Activated CD4-positive, alpha-beta T cell treated with anti-CD3 and anti-CD28 coated beads, Interleukin-2, amount 10 ng/mL, durations not matched to agents 7 days and 5 days (primary cell): ENCODE data around the gene SRD5A3. TPM values are rescaled to one million over a fixed set of nuclear protein-coding genes. Genes with fewer than 3 reads are reported as not detected.
A peak's percentile ranks its signal among the peaks of the same experiment; 100 is the strongest.
"Not testable (repeated sequence)": the region's sequence is repeated elsewhere in the genome, so short reads cannot be mapped to it uniquely, and the experiment has no call there.

Experiments used
- CTCF ChIA-PET: fragments of 350-600 bp; sonication (Branson Sonifier 250); formaldehyde crosslinking; loops from one replicate; lab custom pipeline; 2021; ENCODE audit warnings: antibody characterized with exemption; lab: Charles Lee
- POLR2A ChIA-PET: fragments of 350-600 bp; sonication (Branson Sonifier 250); formaldehyde crosslinking; loops from one replicate; lab custom pipeline; 2021; ENCODE audit warnings: antibody characterized with exemption; lab: Charles Lee
- DNase-seq: peaks from one replicate; pipeline ENCODE4 v3.0.0-alpha.2; 2020
- H3K27ac Mint-ChIP-seq: one replicate; pipeline ENCODE4 v1.8.0; 2021; ENCODE audit warnings: mild to moderate bottlenecking, moderate library complexity, mixed read lengths
- H3K27me3 Mint-ChIP-seq: one replicate; pipeline ENCODE4 v1.8.0; 2021; ENCODE audit warnings: mixed read lengths
- H3K36me3 Mint-ChIP-seq: one replicate; pipeline ENCODE4 v1.8.0; 2021; ENCODE audit warnings: low read depth, mixed read lengths
- H3K4me1 Mint-ChIP-seq: one replicate; pipeline ENCODE4 v1.8.0; 2021; ENCODE audit warnings: mixed read lengths
- H3K4me3 Mint-ChIP-seq: one replicate; pipeline ENCODE4 v1.8.0; 2021; ENCODE audit warnings: mild to moderate bottlenecking, moderate library complexity, mixed read lengths
- H3K9me3 Mint-ChIP-seq: one replicate; pipeline ENCODE4 v1.8.0; 2021; ENCODE audit warnings: mixed read lengths
- total RNA-seq, 2 experiments: library from RNA; stranded (reverse); gene quantifications; one replicate each; pipeline ENCODE4 v1.2.3, GENCODE V29; 2021

SRD5A3 gene
- total RNA-seq, 2 experiments from 2014 or later: 8.3 to 10.3 TPM

- CTCF ChIA-PET: interaction anchor here (0.6 kb wide), 1 partner anchor 69 kb away, joined by 3 read pairs; the partner anchor contains the start of gene TMEM165
- no peaks in the 10 kb centered on the region for H3K9me3 Mint-ChIP-seq
- POLR2A ChIA-PET: interaction anchor here (0.6 kb wide), 1 partner anchor 291 kb away, joined by 4 read pairs; no protein-coding TSS in a partner anchor
Measured at GRCh38 chr4:55326629-55327028, 19.4 kb upstream of the SRD5A3 start.

GRCh38 chr4:55329012-55329411, 17.0 kb upstream of the SRD5A3 start:
- DNase-seq: no peak
- Mint-ChIP-seq H3K9me3 (no peaks in the 10 kb centered on the region), H3K4me1 (peaks cover 2% of the 10 kb centered on the region), H3K36me3 (no peaks in the 10 kb centered on the region), H3K27me3 (peaks cover 3% of the 10 kb centered on the region), H3K4me3 (no peak overlapping the region), H3K27ac (no peak overlapping the region)
- CTCF ChIA-PET: interaction anchor here (0.6 kb wide), 1 partner anchor 1951 kb away, joined by 3 read pairs; no protein-coding TSS in a partner anchor
- POLR2A ChIA-PET: no interaction called here

More at GRCh38 chr4:55326629-55327028, 19.4 kb upstream of the SRD5A3 start:
- no peak for DNase-seq
- H3K4me3 Mint-ChIP-seq: no peak overlapping the region
- no peak overlapping the region for H3K27ac Mint-ChIP-seq
- H3K27me3 Mint-ChIP-seq: no peaks in the 10 kb centered on the region
- no peaks in the 10 kb centered on the region for H3K36me3 Mint-ChIP-seq
- peaks cover 2% of the 10 kb centered on the region for H3K4me1 Mint-ChIP-seq

- no peaks in the 10 kb centered on the region for H3K9me3 Mint-ChIP-seq
- peaks cover 2% of the 10 kb centered on the region for H3K4me1 Mint-ChIP-seq
- no peak overlapping the region for H3K4me3 Mint-ChIP-seq
- no peak for DNase-seq
- no peaks in the 10 kb centered on the region for H3K36me3 Mint-ChIP-seq
- POLR2A ChIA-PET: no interaction called here
- H3K27me3 Mint-ChIP-seq: peaks cover 3% of the 10 kb centered on the region
- CTCF ChIA-PET: no interaction called here
- no peak overlapping the region for H3K27ac Mint-ChIP-seq
Measured at GRCh38 chr4:55330241-55330640, 15.8 kb upstream of the SRD5A3 start.

GRCh38 chr4:55336138-55337034, 9.7 kb upstream of the SRD5A3 start:
- POLR2A ChIA-PET: no interaction called here
- H3K27me3 Mint-ChIP-seq: peaks cover 3% of the 10 kb centered on the region
- H3K9me3 Mint-ChIP-seq: no peaks in the 10 kb centered on the region
- H3K36me3 Mint-ChIP-seq: no peaks in the 10 kb centered on the region
- no peak overlapping the region for H3K4me3 Mint-ChIP-seq
- H3K4me1 Mint-ChIP-seq: peaks cover 10% of the 10 kb centered on the region
- no peak overlapping the region for H3K27ac Mint-ChIP-seq
- DNase-seq: no peak
- CTCF ChIA-PET: interaction anchor here (1.4 kb wide), 1 partner anchor 9 kb away, joined by 3 read pairs; no protein-coding TSS in a partner anchor

GRCh38 chr4:55337944-55338343, 8.1 kb upstream of the SRD5A3 start:
- H3K4me3 Mint-ChIP-seq: no peak overlapping the region
- H3K36me3 Mint-ChIP-seq: no peaks in the 10 kb centered on the region
- ChIA-PET CTCF (no interaction called here), POLR2A (no interaction called here)
- H3K9me3 Mint-ChIP-seq: no peaks in the 10 kb centered on the region
- H3K27me3 Mint-ChIP-seq: peaks cover 3% of the 10 kb centered on the region
- peaks cover 10% of the 10 kb centered on the region for H3K4me1 Mint-ChIP-seq
- H3K27ac Mint-ChIP-seq: no peak overlapping the region
- no peak for DNase-seq

- H3K4me1 Mint-ChIP-seq: peaks cover 10% of the 10 kb centered on the region
- no peaks in the 10 kb centered on the region for H3K9me3 Mint-ChIP-seq
- POLR2A ChIA-PET: no interaction called here
- CTCF ChIA-PET: no interaction called here
- no peak overlapping the region for H3K4me3 Mint-ChIP-seq
- no peaks in the 10 kb centered on the region for H3K36me3 Mint-ChIP-seq
- H3K27me3 Mint-ChIP-seq: peaks cover 2% of the 10 kb centered on the region
- DNase-seq: no peak
- H3K27ac Mint-ChIP-seq: no peak overlapping the region
Measured at GRCh38 chr4:55338486-55338885, 7.6 kb upstream of the SRD5A3 start.

GRCh38 chr4:55340266-55340665, 5.8 kb upstream of the SRD5A3 start:
- Mint-ChIP-seq H3K4me1 (peaks cover 14% of the 10 kb centered on the region), H3K9me3 (no peaks in the 10 kb centered on the region), H3K27me3 (no peaks in the 10 kb centered on the region), H3K27ac (no peak overlapping the region), H3K4me3 (no peak overlapping the region), H3K36me3 (no peaks in the 10 kb centered on the region)
- no peak for DNase-seq
- ChIA-PET POLR2A (no interaction called here), CTCF (no interaction called here)

- Mint-ChIP-seq H3K27ac (no peak overlapping the region), H3K4me1 (peaks cover 23% of the 10 kb centered on the region), H3K27me3 (no peaks in the 10 kb centered on the region), H3K36me3 (no peaks in the 10 kb centered on the region), H3K9me3 (no peaks in the 10 kb centered on the region), H3K4me3 (no peak overlapping the region)
- ChIA-PET CTCF (interaction anchor here (0.6 kb wide), 1 partner anchor 393 kb away, joined by 3 read pairs; no protein-coding TSS in a partner anchor), POLR2A (no interaction called here)
- no peak for DNase-seq
Measured at GRCh38 chr4:55343887-55344286, 2.2 kb upstream of the SRD5A3 start.

GRCh38 chr4:55345054-55345453, 988 bp upstream of the SRD5A3 start:
- Mint-ChIP-seq H3K36me3 (no peaks in the 10 kb centered on the region), H3K4me1 (peaks cover 23% of the 10 kb centered on the region), H3K27me3 (no peaks in the 10 kb centered on the region), H3K4me3 (no peak overlapping the region), H3K27ac (no peak overlapping the region), H3K9me3 (no peaks in the 10 kb centered on the region)
- POLR2A ChIA-PET: no interaction called here
- no peak for DNase-seq
- CTCF ChIA-PET: interaction anchor here (0.6 to 2.7 kb wide), 10 partner anchors 11 to 525 kb away, joined by 3 to 22 read pairs (median 6); no protein-coding TSS in a partner anchor

- POLR2A ChIA-PET: no interaction called here
- peak overlapping the region; percentile 79 for H3K4me3 Mint-ChIP-seq
- H3K9me3 Mint-ChIP-seq: no peaks in the 10 kb centered on the region
- CTCF ChIA-PET: interaction anchor here (0.6 to 2.7 kb wide), 8 partner anchors 9 to 203 kb away, joined by 4 to 22 read pairs (median 8); partner anchors contain the start of gene TMEM165
- no peaks in the 10 kb centered on the region for H3K27me3 Mint-ChIP-seq
- H3K36me3 Mint-ChIP-seq: no peaks in the 10 kb centered on the region
- H3K4me1 Mint-ChIP-seq: peaks cover 23% of the 10 kb centered on the region
- peak overlapping the region; percentile 80 for H3K27ac Mint-ChIP-seq
- no peak for DNase-seq
Measured at GRCh38 chr4:55346851-55347255, 811 bp downstream of the SRD5A3 start.

- no peaks in the 10 kb centered on the region for H3K27me3 Mint-ChIP-seq
- H3K27ac Mint-ChIP-seq: no peak overlapping the region
- peak overlapping the region; percentile 79 for H3K4me3 Mint-ChIP-seq
- DNase-seq: no peak
- peaks cover 23% of the 10 kb centered on the region for H3K4me1 Mint-ChIP-seq
- POLR2A ChIA-PET: no interaction called here
- peaks cover 1% of the 10 kb centered on the region for H3K36me3 Mint-ChIP-seq
- CTCF ChIA-PET: interaction anchor here (0.6 to 2.7 kb wide), 4 partner anchors 8 to 29 kb away, joined by 5 to 22 read pairs (median 8); no protein-coding TSS in a partner anchor
- H3K9me3 Mint-ChIP-seq: no peaks in the 10 kb centered on the region
Measured at GRCh38 chr4:55347610-55348228, 1.7 kb downstream of the SRD5A3 start.

GRCh38 chr4:55348466-55348865, 2.4 kb downstream of the SRD5A3 start:
- ChIA-PET CTCF (no interaction called here), POLR2A (no interaction called here)
- Mint-ChIP-seq H3K9me3 (peaks cover 1% of the 10 kb centered on the region), H3K4me3 (no peak overlapping the region), H3K27ac (no peak overlapping the region), H3K36me3 (peaks cover 6% of the 10 kb centered on the region), H3K27me3 (no peaks in the 10 kb centered on the region), H3K4me1 (peaks cover 23% of the 10 kb centered on the region)
- no peak for DNase-seq

GRCh38 chr4:55350870-55351269, 4.8 kb downstream of the SRD5A3 start:
- Mint-ChIP-seq H3K4me1 (peaks cover 16% of the 10 kb centered on the region), H3K36me3 (peaks cover 10% of the 10 kb centered on the region)
- H3K4me3 Mint-ChIP-seq, POLR2A ChIA-PET, DNase-seq, H3K9me3 Mint-ChIP-seq, H3K27ac Mint-ChIP-seq, H3K27me3 Mint-ChIP-seq: not testable (repeated sequence)
- CTCF ChIA-PET: interaction anchor here (0.6 kb wide), 1 partner anchor 42 kb away, joined by 3 read pairs; no protein-coding TSS in a partner anchor
